HUES64 (cell line): ENCODE data around the gene HEYL.

Experiments
- H3K27ac ChIP-seq: 2 replicates; pipeline ENCODE4 v1.7.0; 2013; ENCODE audit warnings: low read depth, low read length, inconsistent platforms
- H3K27me3 ChIP-seq: 2 replicates; pipeline ENCODE4 v1.6.1; 2013; ENCODE audit warnings: mild to moderate bottlenecking, low read length; ENCODE audit not compliant: insufficient read depth
- H3K36me3 ChIP-seq: 2 replicates; pipeline ENCODE4 v1.6.1; 2013; ENCODE audit warnings: mild to moderate bottlenecking, low read length; ENCODE audit not compliant: insufficient read depth
- H3K4me1 ChIP-seq: 2 replicates; pipeline ENCODE4 v1.6.1; 2013; ENCODE audit warnings: mild to moderate bottlenecking, low read length, moderate library complexity; ENCODE audit not compliant: insufficient read depth
- H3K4me3 ChIP-seq: 2 replicates; pipeline ENCODE4 v1.5.1; 2013; ENCODE audit warnings: mild to moderate bottlenecking, low read length, moderate library complexity
- H3K9ac ChIP-seq: 2 replicates; pipeline ENCODE4 v1.6.1; 2013; ENCODE audit warnings: mild to moderate bottlenecking, low read depth, low read length
- H3K9me3 ChIP-seq: 2 replicates; pipeline ENCODE4 v1.6.1; 2013; ENCODE audit warnings: low read depth, low read length; ENCODE audit not compliant: insufficient read depth
- WGBS: fragments of 150-250, 120-280 bp; methylation state at CpG from one replicate; pipeline ENCODE4 v1.1.7; 2013; ENCODE audit warnings: missing lambda C conversion rate; 5-methylcytosine and 5-hydroxymethylcytosine counted together

Gene HEYL

GRCh38 chr1:39666772-39667171 lies 27.3 kb upstream of the HEYL start:
- Histone ChIP-seq H3K4me1 (no peaks in the 10 kb centered on the region), H3K9me3 (no peaks in the 10 kb centered on the region), H3K27me3 (peaks cover 95% of the 10 kb centered on the region), H3K4me3 (no peak overlapping the region), H3K9ac (no peak overlapping the region), H3K36me3 (no peaks in the 10 kb centered on the region), H3K27ac (no peak overlapping the region)
- WGBS = 80% methylated on average over 3 of the region's 3 CpGs

GRCh38 chr1:39663559-39663958 lies 24.1 kb upstream of the HEYL start:
- H3K27me3 ChIP-seq = peaks cover 95% of the 10 kb centered on the region
- WGBS = 78% methylated on average over 8 of the region's 8 CpGs
- H3K36me3 ChIP-seq = no peaks in the 10 kb centered on the region
- no peak overlapping the region for H3K27ac ChIP-seq
- no peak overlapping the region for H3K4me3 ChIP-seq
- no peaks in the 10 kb centered on the region for H3K9me3 ChIP-seq
- no peaks in the 10 kb centered on the region for H3K4me1 ChIP-seq
- H3K9ac ChIP-seq = no peak overlapping the region

GRCh38 chr1:39662861-39663260 lies 23.4 kb upstream of the HEYL start:
- peaks cover 94% of the 10 kb centered on the region for H3K27me3 ChIP-seq
- H3K9ac ChIP-seq = no peak overlapping the region
- WGBS = 77% methylated on average over 1 of the region's 1 CpG
- no peak overlapping the region for H3K4me3 ChIP-seq
- H3K27ac ChIP-seq = no peak overlapping the region
- H3K36me3 ChIP-seq = no peaks in the 10 kb centered on the region
- H3K4me1 ChIP-seq = no peaks in the 10 kb centered on the region
- no peaks in the 10 kb centered on the region for H3K9me3 ChIP-seq

GRCh38 chr1:39659538-39659937 lies 20.1 kb upstream of the HEYL start:
- Histone ChIP-seq H3K9me3 (no peaks in the 10 kb centered on the region), H3K4me1 (no peaks in the 10 kb centered on the region), H3K27ac (no peak overlapping the region), H3K9ac (no peak overlapping the region), H3K4me3 (no peak overlapping the region), H3K27me3 (peaks cover 93% of the 10 kb centered on the region), H3K36me3 (no peaks in the 10 kb centered on the region)
- 70% methylated on average over 5 of the region's 5 CpGs for WGBS

- Histone ChIP-seq H3K36me3 (no peaks in the 10 kb centered on the region), H3K4me1 (no peaks in the 10 kb centered on the region), H3K9me3 (no peaks in the 10 kb centered on the region), H3K27me3 (peaks cover 97% of the 10 kb centered on the region), H3K4me3 (no peak overlapping the region), H3K9ac (no peak overlapping the region), H3K27ac (no peak overlapping the region)
- 86% methylated on average over 12 of the region's 12 CpGs for WGBS
Observed at GRCh38 chr1:39659110-39659509, 19.7 kb upstream of the HEYL start.

GRCh38 chr1:39657923-39658485 lies 18.6 kb upstream of the HEYL start:
- WGBS = 17% methylated on average over 6 of the region's 6 CpGs
- no peak overlapping the region for H3K27ac ChIP-seq
- H3K9ac ChIP-seq = no peak overlapping the region
- H3K36me3 ChIP-seq = no peaks in the 10 kb centered on the region
- H3K4me1 ChIP-seq = no peaks in the 10 kb centered on the region
- H3K9me3 ChIP-seq = no peaks in the 10 kb centered on the region
- H3K27me3 ChIP-seq = peaks cover 96% of the 10 kb centered on the region
- no peak overlapping the region for H3K4me3 ChIP-seq

- Histone ChIP-seq H3K36me3 (no peaks in the 10 kb centered on the region), H3K27ac (no peak overlapping the region), H3K9me3 (no peaks in the 10 kb centered on the region), H3K27me3 (peaks cover 94% of the 10 kb centered on the region), H3K4me1 (no peaks in the 10 kb centered on the region), H3K4me3 (no peak overlapping the region), H3K9ac (no peak overlapping the region)
- 41% methylated on average over 3 of the region's 3 CpGs for WGBS
Observed at GRCh38 chr1:39657402-39657801, 18.0 kb upstream of the HEYL start.

GRCh38 chr1:39656391-39656790 lies 16.9 kb upstream of the HEYL start:
- H3K4me3 ChIP-seq = no peak overlapping the region
- H3K4me1 ChIP-seq = no peaks in the 10 kb centered on the region
- peaks cover 85% of the 10 kb centered on the region for H3K27me3 ChIP-seq
- H3K27ac ChIP-seq = no peak overlapping the region
- WGBS = 73% methylated on average over 2 of the region's 2 CpGs
- no peaks in the 10 kb centered on the region for H3K36me3 ChIP-seq
- no peak overlapping the region for H3K9ac ChIP-seq
- H3K9me3 ChIP-seq = no peaks in the 10 kb centered on the region

GRCh38 chr1:39655578-39656268 lies 16.3 kb upstream of the HEYL start:
- Histone ChIP-seq H3K4me3 (no peak overlapping the region), H3K9ac (no peak overlapping the region), H3K27ac (no peak overlapping the region), H3K27me3 (peaks cover 85% of the 10 kb centered on the region), H3K4me1 (no peaks in the 10 kb centered on the region), H3K36me3 (no peaks in the 10 kb centered on the region), H3K9me3 (no peaks in the 10 kb centered on the region)
- WGBS = 78% methylated on average over 5 of the region's 5 CpGs

GRCh38 chr1:39654291-39654690 lies 14.8 kb upstream of the HEYL start:
- peaks cover 82% of the 10 kb centered on the region for H3K27me3 ChIP-seq
- H3K4me3 ChIP-seq = no peak overlapping the region
- H3K36me3 ChIP-seq = no peaks in the 10 kb centered on the region
- no peak overlapping the region for H3K27ac ChIP-seq
- no peaks in the 10 kb centered on the region for H3K4me1 ChIP-seq
- no peaks in the 10 kb centered on the region for H3K9me3 ChIP-seq
- no peak overlapping the region for H3K9ac ChIP-seq
- 73% methylated on average over 7 of the region's 7 CpGs for WGBS

- 14% methylated on average over 8 of the region's 8 CpGs for WGBS
- Histone ChIP-seq H3K4me1 (no peaks in the 10 kb centered on the region), H3K36me3 (no peaks in the 10 kb centered on the region), H3K9me3 (no peaks in the 10 kb centered on the region), H3K9ac (no peak overlapping the region), H3K27ac (no peak overlapping the region), H3K4me3 (no peak overlapping the region), H3K27me3 (peaks cover 78% of the 10 kb centered on the region)
Observed at GRCh38 chr1:39653546-39654031, 14.1 kb upstream of the HEYL start.
